ENCODE results near the gene CDC42BPB.

CDC42BPB gene

GRCh38 chr14:103006106-103006505 lies 51.2 kb downstream of the CDC42BPB start:
- Histone ChIP-seq H3K36me3 (ENCODE audit: control insufficient read depth, insufficient read depth, low read length) (peaks cover 9% of the 10 kb centered on the region), H3K9me3 (ENCODE audit: control insufficient read depth, insufficient read depth, low read length) (no peaks in the 10 kb centered on the region), H3K4me3 (ENCODE audit: low read length) (no peak overlapping the region), H3K27ac (ENCODE audit: low read length) (no peak overlapping the region), H3K4me1 (ENCODE audit: control insufficient read depth, insufficient read depth, low read length) (no peaks in the 10 kb centered on the region), H3K27me3 (ENCODE audit: control insufficient read depth, insufficient read depth, low read length) (no peaks in the 10 kb centered on the region)
- no CpG with 5 or more reads among the region's 8 CpGs for whole genome bisulfite sequencing (ENCODE audit: insufficient coverage, insufficient read length)
- no peak for DNase-seq (ENCODE audit: low read depth, low spot score)

- no CpG with 5 or more reads among the region's 24 CpGs for WGBS (ENCODE audit: insufficient coverage, insufficient read length)
- Histone ChIP-seq H3K4me3 (ENCODE audit: low read length) (no peak overlapping the region), H3K4me1 (ENCODE audit: control insufficient read depth, insufficient read depth, low read length) (no peaks in the 10 kb centered on the region), H3K27me3 (ENCODE audit: control insufficient read depth, insufficient read depth, low read length) (no peaks in the 10 kb centered on the region), H3K9me3 (ENCODE audit: control insufficient read depth, insufficient read depth, low read length) (no peaks in the 10 kb centered on the region), H3K36me3 (ENCODE audit: control insufficient read depth, insufficient read depth, low read length) (peaks cover 16% of the 10 kb centered on the region), H3K27ac (ENCODE audit: low read length) (no peak overlapping the region)
- DNase-seq (ENCODE audit: low read depth, low spot score): no peak
Observed at GRCh38 chr14:103003850-103004249, 53.5 kb downstream of the CDC42BPB start.

- Histone ChIP-seq H3K4me3 (ENCODE audit: low read length) (no peak overlapping the region), H3K27me3 (ENCODE audit: control insufficient read depth, insufficient read depth, low read length) (no peaks in the 10 kb centered on the region), H3K27ac (ENCODE audit: low read length) (no peak overlapping the region), H3K4me1 (ENCODE audit: control insufficient read depth, insufficient read depth, low read length) (no peaks in the 10 kb centered on the region), H3K9me3 (ENCODE audit: control insufficient read depth, insufficient read depth, low read length) (no peaks in the 10 kb centered on the region), H3K36me3 (ENCODE audit: control insufficient read depth, insufficient read depth, low read length) (peaks cover 16% of the 10 kb centered on the region)
- WGBS (ENCODE audit: insufficient coverage, insufficient read length): no CpG with 5 or more reads among the region's 14 CpGs
- no peak for DNase-seq (ENCODE audit: low read depth, low spot score)
Observed at GRCh38 chr14:103003351-103003615, 54.1 kb downstream of the CDC42BPB start.

- no peak for DNase-seq (ENCODE audit: low read depth, low spot score)
- H3K4me3 ChIP-seq (ENCODE audit: low read length): no peak overlapping the region
- H3K36me3 ChIP-seq (ENCODE audit: control insufficient read depth, insufficient read depth, low read length): peaks cover 16% of the 10 kb centered on the region
- H3K9me3 ChIP-seq (ENCODE audit: control insufficient read depth, insufficient read depth, low read length): no peaks in the 10 kb centered on the region
- no peaks in the 10 kb centered on the region for H3K27me3 ChIP-seq (ENCODE audit: control insufficient read depth, insufficient read depth, low read length)
- no peak overlapping the region for H3K27ac ChIP-seq (ENCODE audit: low read length)
- WGBS (ENCODE audit: insufficient coverage, insufficient read length): no CpG with 5 or more reads among the region's 22 CpGs
- H3K4me1 ChIP-seq (ENCODE audit: control insufficient read depth, insufficient read depth, low read length): no peaks in the 10 kb centered on the region
Observed at GRCh38 chr14:103002578-103003350, 54.6 kb downstream of the CDC42BPB start.

GRCh38 chr14:103001651-103002396 lies 55.5 kb downstream of the CDC42BPB start:
- no CpG with 5 or more reads among the region's 37 CpGs for WGBS (ENCODE audit: insufficient coverage, insufficient read length)
- DNase-seq (ENCODE audit: low read depth, low spot score): no peak
- H3K4me1 ChIP-seq (ENCODE audit: control insufficient read depth, insufficient read depth, low read length): no peaks in the 10 kb centered on the region

GRCh38 chr14:103001226-103001625 lies 56.1 kb downstream of the CDC42BPB start:
- H3K36me3 ChIP-seq (ENCODE audit: control insufficient read depth, insufficient read depth, low read length): peaks cover 19% of the 10 kb centered on the region

More at GRCh38 chr14:103001651-103002396, 55.5 kb downstream of the CDC42BPB start:
- H3K4me3 ChIP-seq (ENCODE audit: low read length): no peak overlapping the region
- H3K27ac ChIP-seq (ENCODE audit: low read length): no peak overlapping the region
- peaks cover 18% of the 10 kb centered on the region for H3K36me3 ChIP-seq (ENCODE audit: control insufficient read depth, insufficient read depth, low read length)
- H3K9me3 ChIP-seq (ENCODE audit: control insufficient read depth, insufficient read depth, low read length): no peaks in the 10 kb centered on the region
- H3K27me3 ChIP-seq (ENCODE audit: control insufficient read depth, insufficient read depth, low read length): no peaks in the 10 kb centered on the region

GRCh38 chr14:103000291-103000921 lies 56.9 kb downstream of the CDC42BPB start:
- no peak for DNase-seq (ENCODE audit: low read depth, low spot score)
- Histone ChIP-seq H3K36me3 (ENCODE audit: control insufficient read depth, insufficient read depth, low read length) (peaks cover 19% of the 10 kb centered on the region), H3K27ac (ENCODE audit: low read length) (no peak overlapping the region), H3K4me3 (ENCODE audit: low read length) (no peak overlapping the region), H3K4me1 (ENCODE audit: control insufficient read depth, insufficient read depth, low read length) (no peaks in the 10 kb centered on the region), H3K27me3 (ENCODE audit: control insufficient read depth, insufficient read depth, low read length) (no peaks in the 10 kb centered on the region), H3K9me3 (ENCODE audit: control insufficient read depth, insufficient read depth, low read length) (no peaks in the 10 kb centered on the region)
- no CpG with 5 or more reads among the region's 21 CpGs for WGBS (ENCODE audit: insufficient coverage, insufficient read length)

More at GRCh38 chr14:103001226-103001625, 56.1 kb downstream of the CDC42BPB start:
- H3K27ac ChIP-seq (ENCODE audit: low read length): no peak overlapping the region
- H3K27me3 ChIP-seq (ENCODE audit: control insufficient read depth, insufficient read depth, low read length): no peaks in the 10 kb centered on the region
- no peaks in the 10 kb centered on the region for H3K9me3 ChIP-seq (ENCODE audit: control insufficient read depth, insufficient read depth, low read length)
- no peaks in the 10 kb centered on the region for H3K4me1 ChIP-seq (ENCODE audit: control insufficient read depth, insufficient read depth, low read length)
- H3K4me3 ChIP-seq (ENCODE audit: low read length): no peak overlapping the region
- WGBS (ENCODE audit: insufficient coverage, insufficient read length): no CpG with 5 or more reads among the region's 18 CpGs
- DNase-seq (ENCODE audit: low read depth, low spot score): no peak

GRCh38 chr14:102999227-102999895 lies 58.0 kb downstream of the CDC42BPB start:
- Histone ChIP-seq H3K27ac (ENCODE audit: low read length) (no peak overlapping the region), H3K9me3 (ENCODE audit: control insufficient read depth, insufficient read depth, low read length) (no peaks in the 10 kb centered on the region), H3K36me3 (ENCODE audit: control insufficient read depth, insufficient read depth, low read length) (peaks cover 24% of the 10 kb centered on the region), H3K27me3 (ENCODE audit: control insufficient read depth, insufficient read depth, low read length) (no peaks in the 10 kb centered on the region), H3K4me3 (ENCODE audit: low read length) (no peak overlapping the region), H3K4me1 (ENCODE audit: control insufficient read depth, insufficient read depth, low read length) (no peaks in the 10 kb centered on the region)
- no peak for DNase-seq (ENCODE audit: low read depth, low spot score)
- no CpG with 5 or more reads among the region's 21 CpGs for WGBS (ENCODE audit: insufficient coverage, insufficient read length)

GRCh38 chr14:102998393-102998792 lies 59.0 kb downstream of the CDC42BPB start:
- no peaks in the 10 kb centered on the region for H3K9me3 ChIP-seq (ENCODE audit: control insufficient read depth, insufficient read depth, low read length)
- H3K4me3 ChIP-seq (ENCODE audit: low read length): no peak overlapping the region
- H3K27ac ChIP-seq (ENCODE audit: low read length): no peak overlapping the region
- no peaks in the 10 kb centered on the region for H3K4me1 ChIP-seq (ENCODE audit: control insufficient read depth, insufficient read depth, low read length)
- H3K36me3 ChIP-seq (ENCODE audit: control insufficient read depth, insufficient read depth, low read length): peaks cover 21% of the 10 kb centered on the region
- DNase-seq (ENCODE audit: low read depth, low spot score): no peak
- no CpG with 5 or more reads among the region's 6 CpGs for WGBS (ENCODE audit: insufficient coverage, insufficient read length)
- no peaks in the 10 kb centered on the region for H3K27me3 ChIP-seq (ENCODE audit: control insufficient read depth, insufficient read depth, low read length)

- Histone ChIP-seq H3K36me3 (ENCODE audit: control insufficient read depth, insufficient read depth, low read length) (peaks cover 21% of the 10 kb centered on the region), H3K4me1 (ENCODE audit: control insufficient read depth, insufficient read depth, low read length) (peaks cover 2% of the 10 kb centered on the region; the same call in 1 of the 2 replicates), H3K9me3 (ENCODE audit: control insufficient read depth, insufficient read depth, low read length) (no peaks in the 10 kb centered on the region), H3K4me3 (ENCODE audit: low read length) (no peak overlapping the region), H3K27ac (ENCODE audit: low read length) (no peak overlapping the region), H3K27me3 (ENCODE audit: control insufficient read depth, insufficient read depth, low read length) (no peaks in the 10 kb centered on the region)
- no peak for DNase-seq (ENCODE audit: low read depth, low spot score)
- no CpG with 5 or more reads among the region's 10 CpGs for WGBS (ENCODE audit: insufficient coverage, insufficient read length)
Observed at GRCh38 chr14:102996941-102997340, 60.4 kb downstream of the CDC42BPB start.
